SK-N-DZ (cell line): ENCODE data around the gene CALR3.

ENCODE experiments used
- DNase-seq: peaks from one replicate; pipeline ENCODE4 v3.0.0-alpha.2; 2015; ENCODE audit warnings: low spot score
- small RNA-seq, 2 experiments: library from RNA; depleted of rRNA; stranded (forward); fragments of <200 nt; gene quantifications; one replicate each; pipeline ENCODE3, GENCODE V24; 2014

The CALR3 gene

DNA sequence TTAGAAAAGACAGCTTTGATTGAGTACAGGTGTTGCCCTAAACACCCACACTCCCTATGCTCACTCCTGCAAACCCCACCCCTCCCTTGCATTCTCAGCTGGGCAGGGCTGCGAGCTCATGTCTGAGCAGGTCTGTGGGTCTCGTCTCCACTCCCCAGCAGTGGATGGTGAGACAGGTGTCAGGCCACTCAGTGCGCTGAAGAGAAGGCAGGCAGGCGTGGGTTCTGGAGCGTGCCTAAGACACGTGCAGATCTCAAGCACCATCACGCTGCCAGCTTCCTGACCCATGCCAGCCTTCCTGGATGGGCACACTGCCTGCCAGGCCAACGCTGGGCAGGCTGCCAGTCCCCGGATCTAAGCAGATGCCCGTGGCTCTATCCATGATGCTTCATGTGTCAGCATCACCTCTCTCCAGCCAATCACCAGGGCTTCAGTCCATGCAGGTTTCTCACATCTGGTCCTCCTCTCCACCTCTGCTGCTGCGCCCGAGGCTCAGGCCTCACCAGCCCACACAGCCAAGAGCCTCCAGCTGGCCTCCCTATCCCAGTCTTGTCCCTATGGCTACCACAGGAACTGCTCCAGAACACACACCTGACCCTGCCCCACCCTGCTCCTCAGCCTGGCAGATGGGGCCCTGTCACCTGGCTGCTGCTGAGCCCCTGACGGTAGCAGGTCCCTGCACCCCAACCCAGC, 66.8 kb downstream of the CALR3 start:
- no peak for DNase-seq

Small RNA genes lying within 50 kb of the gene (small RNA-seq; reads per million reads assigned to genes)
- 0 to 0.13 reads per million in 2 experiments for gene RN7SL146P
